GM12891 (cell line): Measurements from ENCODE around the gene SKA1.

Experiments
- DNase-seq: peaks from one replicate; pipeline ENCODE4 v3.0.0; 2011; ENCODE audit warnings: low spot score; ENCODE audit not compliant: insufficient read length
- FAIRE-seq: peaks from 2 replicates; lab custom pipeline; 2011; peaks lifted over from hg19 to GRCh38; lab: Jason Lieb, UNC
- PAX5 ChIP-seq: IDR thresholded peaks from 2 replicates; pipeline ENCODE4 v1.6.1; 2011; ENCODE audit warnings: low read length, moderate library complexity, mild to moderate bottlenecking; ENCODE audit not compliant: insufficient read depth, severe bottlenecking
- POLR2A ChIP-seq: IDR thresholded peaks from 2 replicates; pipeline ENCODE4 v1.6.1; 2011; ENCODE audit warnings: low read depth, low read length, control low read depth
- POLR2AphosphoS5 ChIP-seq: IDR thresholded peaks from 2 replicates; pipeline ENCODE4 v1.6.1; 2011; ENCODE audit warnings: low read depth, low read length, control low read depth
- POU2F2 ChIP-seq: IDR thresholded peaks from 2 replicates; pipeline ENCODE4 v1.6.1; 2011; ENCODE audit warnings: low read depth, mild to moderate bottlenecking, control low read depth, low read length, moderate library complexity
- SPI1 ChIP-seq: IDR thresholded peaks from 2 replicates; pipeline ENCODE4 v1.6.1; 2011; ENCODE audit warnings: low read depth, low read length, control low read depth
- TAF1 ChIP-seq: IDR thresholded peaks from 2 replicates; pipeline ENCODE4 v1.6.1; 2011; ENCODE audit warnings: low read depth, low read length, control low read depth

SKA1 gene

DNA sequence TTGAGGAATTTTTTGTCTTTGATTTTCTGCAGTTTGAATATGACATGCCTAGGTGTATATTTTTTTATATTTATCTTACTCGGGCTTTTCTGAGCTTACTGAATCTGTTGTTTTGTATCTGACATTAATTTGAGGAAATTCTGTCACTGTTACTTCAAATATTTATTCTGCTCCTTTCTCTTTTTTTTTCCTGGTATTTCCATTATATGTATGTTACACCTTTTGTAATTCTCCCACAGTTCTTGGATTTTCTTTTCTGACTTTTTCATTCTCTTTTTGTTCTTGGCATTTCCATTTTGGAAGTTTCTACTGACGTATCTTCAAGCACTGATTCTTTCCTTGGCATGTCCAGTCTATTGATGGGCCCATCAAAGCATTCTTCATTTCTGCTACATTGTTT lies 24.1 kb upstream of the SKA1 start:
- no peak for FAIRE-seq
- no peak for TF ChIP-seq POLR2AphosphoS5
- TF ChIP-seq SPI1: no peak
- no peak for TF ChIP-seq TAF1
- no peak for TF ChIP-seq PAX5
- TF ChIP-seq POU2F2: no peak
- DNase-seq: no peak

DNA sequence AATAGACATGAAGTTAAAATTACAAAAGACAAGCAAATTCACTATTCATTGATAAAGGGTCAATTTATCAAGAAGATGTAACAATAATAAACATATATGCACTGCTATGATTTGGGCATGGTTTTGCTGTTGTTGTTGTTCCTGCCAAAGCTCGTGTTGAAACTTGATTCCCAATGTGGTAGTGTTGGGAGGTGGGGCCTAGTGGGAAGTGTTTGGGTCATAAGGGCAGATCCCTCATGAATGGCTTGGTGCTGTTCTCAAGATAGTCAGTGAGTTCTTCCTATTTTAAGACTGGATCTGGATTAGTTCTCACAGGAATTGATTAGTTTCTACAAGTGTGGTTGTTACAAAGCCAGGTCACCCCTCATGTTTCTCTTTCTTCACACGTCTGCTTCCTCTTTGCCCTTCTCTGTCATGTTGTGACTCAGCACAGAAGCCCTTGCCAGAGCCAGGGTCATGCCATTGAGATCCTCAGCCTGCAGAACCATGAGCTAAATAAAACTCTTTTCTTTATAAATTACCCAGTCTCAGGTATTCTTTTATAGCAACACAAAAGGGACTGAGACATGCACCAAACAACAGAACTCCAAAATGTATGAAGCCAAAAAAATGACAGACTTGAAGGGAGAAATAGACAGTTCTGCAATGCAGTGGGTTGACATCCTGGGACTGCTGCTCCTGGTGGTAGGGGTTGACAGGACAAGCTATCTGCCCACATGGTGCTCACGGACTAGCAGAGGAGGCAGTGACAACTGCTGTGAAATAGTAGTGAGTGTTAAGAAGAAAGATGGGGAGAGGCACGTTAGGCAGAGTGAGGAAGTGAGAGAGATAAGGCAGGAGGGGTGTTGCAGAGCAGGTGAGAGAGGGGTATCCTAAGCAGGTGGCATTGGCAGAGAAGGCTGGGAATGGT lies 18.6 kb upstream of the SKA1 start:
- no peak for DNase-seq
- TF ChIP-seq POU2F2 (0 out of 2 replicates have a peak, but pooled peaks have one; percentile 9), POLR2A (no peak), SPI1 (peak; percentile 89), PAX5 (no peak), POLR2AphosphoS5 (no peak), TAF1 (no peak)
- peak; percentile 98 for FAIRE-seq

DNA sequence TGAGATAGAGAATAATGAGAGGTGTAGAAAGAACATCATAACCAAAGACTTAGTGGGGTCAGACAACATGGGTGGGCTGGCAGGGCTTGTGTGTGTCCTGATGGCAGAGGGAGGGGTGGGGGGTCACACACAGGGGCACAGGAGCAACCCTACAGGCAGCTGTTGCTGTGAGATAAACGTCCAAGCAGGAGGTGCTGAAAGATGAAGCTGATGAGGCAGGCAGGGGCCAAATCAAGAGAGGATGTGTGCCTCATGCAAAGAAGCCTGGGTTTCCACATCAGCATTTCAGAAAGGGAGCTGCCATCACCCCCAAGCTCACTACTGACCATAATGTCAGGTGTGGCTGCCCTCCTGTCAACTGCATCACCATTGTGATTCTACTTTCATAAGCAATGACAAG lies 16.0 kb upstream of the SKA1 start:
- no peak for TF ChIP-seq POLR2AphosphoS5
- TF ChIP-seq PAX5: no peak
- no peak for TF ChIP-seq POU2F2
- no peak for TF ChIP-seq TAF1
- TF ChIP-seq SPI1: no peak
- no peak for TF ChIP-seq POLR2A
- peak; percentile 45 for FAIRE-seq
- DNase-seq: no peak

GRCh38 chr18:50359806-50360205 lies 15.0 kb upstream of the SKA1 start:
- FAIRE-seq (peak; percentile 31), DNase-seq (no peak)
- TF ChIP-seq PAX5 (no peak), TAF1 (no peak), SPI1 (no peak), POLR2AphosphoS5 (no peak), POLR2A (no peak), POU2F2 (no peak)

GRCh38 chr18:50360611-50361010 lies 14.2 kb upstream of the SKA1 start:
- TF ChIP-seq SPI1: no peak
- TF ChIP-seq TAF1: no peak
- TF ChIP-seq POLR2A: no peak
- no peak for TF ChIP-seq POU2F2
- TF ChIP-seq PAX5: no peak
- no peak for TF ChIP-seq POLR2AphosphoS5
- DNase-seq (no peak), FAIRE-seq (no peak)

GRCh38 chr18:50369672-50370071 lies 5.2 kb upstream of the SKA1 start:
- no peak for TF ChIP-seq SPI1
- TF ChIP-seq PAX5: no peak
- no peak for TF ChIP-seq POU2F2
- FAIRE-seq: no peak
- DNase-seq: no peak

DNA sequence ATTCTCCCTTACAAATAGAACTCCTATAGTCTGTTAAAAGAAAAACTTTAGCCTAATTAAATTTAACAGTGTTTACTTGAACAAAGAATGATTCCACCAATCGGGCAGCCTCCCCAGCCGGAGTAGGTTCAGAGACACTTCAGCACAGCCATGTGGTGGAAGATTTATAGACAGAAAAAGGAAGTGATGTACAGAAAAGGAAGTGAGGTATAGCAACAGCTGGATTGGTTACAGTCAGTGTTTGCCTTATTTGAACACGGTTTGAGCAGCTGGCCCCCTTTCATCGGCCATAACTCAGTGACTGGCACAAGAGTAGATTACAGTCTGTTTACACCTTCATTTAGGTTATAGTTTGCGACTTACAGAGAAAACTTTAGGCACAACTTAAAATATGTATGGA lies 2.1 kb upstream of the SKA1 start:
- DNase-seq: no peak
- no peak for FAIRE-seq
- TF ChIP-seq SPI1 (0 out of 2 replicates have a peak, but pooled peaks have one; percentile 37), POLR2AphosphoS5 (no peak)

DNA sequence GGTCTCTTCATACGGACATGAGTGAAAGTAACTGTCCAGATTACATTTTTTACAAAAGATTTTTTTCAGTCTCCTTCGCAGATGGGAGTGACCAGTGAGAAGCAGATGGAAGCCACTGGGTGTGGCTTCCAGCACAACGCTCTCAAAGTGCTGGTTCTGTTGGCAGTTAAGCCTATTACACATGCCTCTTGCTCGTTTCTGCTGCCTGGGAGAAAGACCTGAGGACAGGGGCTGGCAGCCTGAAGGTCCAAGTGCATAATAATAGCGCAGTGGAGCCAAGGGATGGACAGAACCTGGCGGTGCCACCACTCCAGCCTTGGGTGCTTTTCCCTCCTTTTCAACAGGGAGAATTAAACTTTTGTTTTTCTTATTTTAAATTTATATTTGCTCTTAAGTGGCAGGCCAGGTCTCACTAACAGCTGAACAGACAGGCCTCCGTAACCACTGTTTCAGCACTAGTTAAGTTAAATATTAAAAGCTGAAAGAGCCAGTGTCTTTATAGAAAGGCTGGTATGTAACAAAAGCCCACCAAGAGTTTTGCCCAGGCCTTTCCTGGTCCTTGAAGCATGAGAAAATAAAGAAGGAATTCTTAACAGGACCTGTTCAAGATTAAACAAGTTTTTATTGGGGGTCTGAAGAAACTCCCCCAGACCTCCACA lies 1.2 kb upstream of the SKA1 start:
- DNase-seq (no peak), FAIRE-seq (no peak)
- TF ChIP-seq POLR2AphosphoS5: no peak
- TF ChIP-seq TAF1: no peak
- no peak for TF ChIP-seq POU2F2
- TF ChIP-seq SPI1: no peak
- TF ChIP-seq PAX5: no peak
- TF ChIP-seq POLR2A: no peak

DNA sequence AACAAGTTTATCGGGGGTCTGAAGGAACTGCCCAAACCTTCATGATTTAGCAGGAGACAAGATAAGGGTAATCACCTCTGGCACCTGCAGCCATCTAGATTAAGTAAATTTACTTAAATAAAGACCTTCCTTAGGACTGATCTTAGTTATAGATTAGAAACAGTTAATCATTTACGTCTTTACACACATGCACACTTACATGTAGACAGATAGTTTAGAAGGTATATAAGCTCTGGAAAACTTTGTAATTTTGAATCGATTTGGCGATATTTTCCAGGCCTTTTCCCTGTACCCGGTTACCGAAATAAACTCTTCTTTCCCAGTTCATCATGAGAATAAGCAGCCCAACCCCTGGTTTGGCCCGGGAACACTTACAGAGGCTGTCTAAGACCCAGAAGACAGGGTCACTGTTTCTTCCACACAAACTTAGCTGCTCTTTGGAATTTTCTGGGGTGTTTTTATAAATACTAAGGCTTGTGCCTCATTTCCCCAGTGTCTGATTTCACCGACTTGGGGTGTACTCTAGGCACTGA lies 560 bp upstream of the SKA1 start:
- DNase-seq (no peak), FAIRE-seq (no peak)
- no peak for TF ChIP-seq POLR2AphosphoS5
- no peak for TF ChIP-seq PAX5
- no peak for TF ChIP-seq POU2F2
- no peak for TF ChIP-seq POLR2A
- no peak for TF ChIP-seq SPI1
- TF ChIP-seq TAF1: no peak
